Embryonic facial prominence (tissue), 1 donor: Measurements from ENCODE around the gene SLC12A5.
"Not testable (repeated sequence)": the region's sequence is repeated elsewhere in the genome, so short reads cannot be mapped to it uniquely, and the experiment has no call there.

Experiments used
- DNase-seq: peaks from one replicate; pipeline ENCODE4 v3.0.0-alpha.2; 2016; ENCODE audit errors: extremely low spot score

The SLC12A5 gene

DNA sequence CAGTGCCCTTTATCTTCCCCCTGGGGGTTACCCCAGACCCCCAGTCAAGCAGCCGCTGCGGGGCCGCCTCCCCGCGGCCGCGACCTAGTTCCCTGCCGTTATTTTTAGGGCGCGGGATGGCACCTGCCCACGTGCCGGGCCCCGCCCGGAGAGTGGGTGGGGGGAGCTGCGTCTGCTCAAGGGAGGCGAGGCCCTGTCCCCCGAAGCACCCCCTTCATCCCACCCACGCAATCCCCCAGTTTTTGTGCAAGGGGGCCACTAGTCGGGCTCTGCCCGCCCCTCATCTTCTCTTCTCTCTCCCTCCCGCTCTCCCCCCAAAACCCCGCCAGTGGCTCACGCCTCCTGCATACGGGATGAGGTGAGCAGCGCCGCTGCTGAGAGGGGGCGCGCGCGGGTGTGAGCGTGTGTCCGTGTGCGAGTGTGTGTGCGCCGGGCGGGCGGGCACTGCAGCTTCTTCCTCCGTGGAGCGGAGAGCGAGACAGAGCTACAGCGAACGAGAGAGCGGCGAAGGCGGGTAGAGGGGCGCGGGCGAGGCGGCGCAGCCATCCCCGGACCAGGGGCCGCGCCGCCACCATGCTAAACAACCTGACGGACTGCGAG, at the start of gene SLC12A5:
Gene SLC12A5 (plus strand): TSS at position 444 of the 600 bp plus-strand sequence. CDS start 130 bp downstream, at position 574.
- no peak for DNase-seq

DNA sequence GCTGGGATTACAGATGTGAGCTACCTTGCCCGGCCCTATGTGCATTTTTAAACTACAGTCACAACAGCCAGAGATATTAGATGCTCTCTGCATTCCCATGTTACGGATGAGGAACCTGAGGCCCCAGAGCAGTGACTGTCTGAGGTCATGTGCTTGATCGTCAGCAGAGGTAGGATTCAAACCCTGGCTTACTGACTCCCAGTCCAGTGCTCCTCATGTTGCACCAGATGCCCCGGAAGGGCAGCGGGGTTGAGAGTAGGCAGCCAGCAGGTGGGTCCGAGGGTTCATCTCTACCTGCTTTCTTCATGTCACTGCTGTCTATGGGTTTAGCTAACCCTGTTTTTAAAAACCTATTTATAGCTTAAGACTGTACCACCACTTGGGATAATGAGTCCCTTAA, 47.8 kb upstream of the SLC12A5 start:
- no peak for DNase-seq

DNA sequence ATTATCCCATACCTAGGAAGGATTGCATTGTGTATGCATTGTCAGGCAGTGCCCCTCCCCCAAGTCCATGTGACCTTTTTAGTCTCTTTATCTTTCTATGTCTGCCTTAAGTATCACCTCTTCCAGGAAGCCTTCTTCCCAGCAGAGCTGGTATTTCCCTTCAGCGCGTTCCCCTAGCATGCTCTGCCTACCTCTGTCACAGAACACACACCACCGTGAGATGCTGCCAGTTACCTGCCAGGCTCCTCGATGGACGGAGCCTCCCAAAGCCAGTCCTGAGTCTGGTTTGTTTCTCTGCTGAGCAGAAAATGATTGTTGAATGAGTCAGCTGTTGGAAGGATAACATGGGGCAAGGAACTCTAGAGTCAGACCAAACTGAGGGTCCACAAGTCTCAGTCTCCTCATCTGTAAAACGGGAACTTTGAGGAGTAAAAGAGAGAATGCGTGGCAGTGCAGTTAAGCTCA, 45.7 kb upstream of the SLC12A5 start:
- DNase-seq = no peak

DNA sequence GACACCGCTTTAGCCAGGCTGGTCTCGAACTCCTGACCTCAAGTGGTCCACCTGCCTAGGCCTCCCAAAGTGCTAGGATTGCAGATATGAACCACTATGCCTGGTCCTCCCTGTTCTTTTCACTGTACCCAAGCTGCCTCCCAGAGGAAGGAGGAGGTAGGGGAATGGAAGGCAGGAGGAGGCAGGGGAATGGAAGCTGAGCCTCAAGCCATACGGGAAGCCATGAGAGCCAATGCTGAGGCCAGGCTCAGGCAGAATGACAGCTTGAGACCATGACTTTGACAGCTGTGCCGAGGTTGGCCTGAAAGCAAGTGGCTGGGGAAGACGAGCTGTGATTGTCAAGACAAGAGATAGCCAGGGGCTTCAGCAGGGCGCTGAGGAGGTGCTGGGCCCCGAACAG, 43.4 kb upstream of the SLC12A5 start:
- no peak for DNase-seq

- DNase-seq = no peak
Measured at GRCh38 chr20:45987108-45987780, 41.8 kb upstream of the SLC12A5 start.

- not testable (repeated sequence) for DNase-seq
Measured at GRCh38 chr20:45988830-45989229, 40.2 kb upstream of the SLC12A5 start.

- DNase-seq = no peak
Measured at GRCh38 chr20:45991616-45992015, 37.4 kb upstream of the SLC12A5 start.

GRCh38 chr20:45993197-45993951, 35.6 kb upstream of the SLC12A5 start:
- no peak for DNase-seq

GRCh38 chr20:45994761-45995493, 34.1 kb upstream of the SLC12A5 start:
- DNase-seq = no peak

- not testable (repeated sequence) for DNase-seq
Measured at GRCh38 chr20:45995495-45996097, 33.4 kb upstream of the SLC12A5 start.

DNA sequence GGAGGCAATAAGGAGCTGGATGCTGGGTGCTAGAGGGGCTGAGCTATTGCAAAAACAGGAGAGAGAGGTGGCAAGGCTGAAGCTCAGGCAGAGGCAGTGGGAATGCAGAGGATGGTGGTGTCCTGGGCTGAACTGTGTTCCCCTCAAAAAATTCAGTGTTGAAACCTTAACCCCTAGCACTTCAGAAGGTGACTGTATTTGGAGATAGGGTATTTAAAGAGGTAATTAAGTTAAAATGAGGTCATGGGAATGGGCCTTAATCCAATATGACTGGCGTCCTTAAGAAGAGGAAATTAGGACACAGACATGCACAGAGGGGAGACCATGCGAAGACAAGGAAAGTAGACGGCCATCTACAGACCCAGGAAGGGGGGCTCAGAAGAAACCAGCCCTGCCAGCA, 31.8 kb upstream of the SLC12A5 start:
- no peak for DNase-seq

- DNase-seq = no peak
Measured at GRCh38 chr20:45998337-45998736, 30.7 kb upstream of the SLC12A5 start.

DNA sequence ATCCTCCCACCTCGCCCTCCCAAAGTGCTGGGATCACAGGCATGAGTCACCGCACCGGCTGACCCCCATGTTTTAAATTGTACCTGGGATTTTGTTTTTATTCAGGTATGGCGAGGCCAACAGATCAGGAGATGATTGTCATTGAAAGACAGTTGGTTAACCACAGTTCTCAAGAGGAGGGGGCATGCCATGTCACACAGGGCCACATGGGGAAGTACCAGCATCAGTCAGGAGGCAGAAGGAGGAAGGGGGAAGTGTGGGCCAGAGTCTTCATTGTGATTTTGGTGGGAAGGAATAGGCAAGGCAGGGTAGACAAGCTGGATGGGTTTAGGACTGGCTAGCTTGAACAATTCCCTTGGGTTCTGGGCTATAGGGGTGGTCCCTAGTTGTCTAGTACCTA, 30.3 kb upstream of the SLC12A5 start:
- no peak for DNase-seq

- DNase-seq = no peak
Measured at GRCh38 chr20:45999557-46000261, 29.3 kb upstream of the SLC12A5 start.

DNA sequence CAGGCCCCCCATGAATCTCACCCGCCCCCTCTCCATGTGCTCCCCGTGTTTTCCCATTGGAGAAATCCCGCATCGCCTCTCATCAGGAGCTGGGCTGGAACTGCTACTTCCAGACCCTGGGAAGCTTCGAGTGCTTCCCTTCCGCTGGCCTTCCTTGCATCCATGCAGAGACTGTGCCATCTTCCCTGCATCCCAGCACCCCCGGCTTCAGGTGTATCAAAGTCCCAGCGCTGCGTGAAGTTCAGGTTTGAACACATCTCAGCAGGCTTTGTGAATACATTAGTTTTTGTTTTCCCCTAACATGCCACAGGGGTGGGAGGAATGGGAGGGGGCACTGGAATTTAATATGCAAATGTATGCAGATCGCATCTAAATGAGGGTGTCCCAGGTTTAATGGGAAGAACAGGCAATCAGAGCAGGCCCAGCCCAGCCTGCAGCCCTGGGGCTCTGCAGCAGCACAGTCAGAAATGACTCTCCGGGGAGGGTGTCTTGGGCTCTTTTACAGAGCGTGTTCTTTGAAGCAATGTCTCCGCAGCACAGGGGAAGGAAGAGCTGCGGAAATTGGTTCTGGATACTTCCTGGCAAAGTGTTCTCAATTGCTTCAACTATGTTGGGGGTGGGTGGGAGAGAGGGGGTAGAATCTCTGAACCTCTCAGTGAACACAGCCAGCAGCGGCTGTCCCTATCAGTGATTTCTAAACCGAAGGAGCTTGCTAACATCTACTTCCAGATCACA, 28.6 kb upstream of the SLC12A5 start:
- DNase-seq = no peak

GRCh38 chr20:46001498-46001897, 27.5 kb upstream of the SLC12A5 start:
- DNase-seq = no peak

GRCh38 chr20:46002008-46002407, 27.0 kb upstream of the SLC12A5 start:
- DNase-seq = no peak

GRCh38 chr20:46004187-46004586, 24.8 kb upstream of the SLC12A5 start:
- DNase-seq = no peak

DNA sequence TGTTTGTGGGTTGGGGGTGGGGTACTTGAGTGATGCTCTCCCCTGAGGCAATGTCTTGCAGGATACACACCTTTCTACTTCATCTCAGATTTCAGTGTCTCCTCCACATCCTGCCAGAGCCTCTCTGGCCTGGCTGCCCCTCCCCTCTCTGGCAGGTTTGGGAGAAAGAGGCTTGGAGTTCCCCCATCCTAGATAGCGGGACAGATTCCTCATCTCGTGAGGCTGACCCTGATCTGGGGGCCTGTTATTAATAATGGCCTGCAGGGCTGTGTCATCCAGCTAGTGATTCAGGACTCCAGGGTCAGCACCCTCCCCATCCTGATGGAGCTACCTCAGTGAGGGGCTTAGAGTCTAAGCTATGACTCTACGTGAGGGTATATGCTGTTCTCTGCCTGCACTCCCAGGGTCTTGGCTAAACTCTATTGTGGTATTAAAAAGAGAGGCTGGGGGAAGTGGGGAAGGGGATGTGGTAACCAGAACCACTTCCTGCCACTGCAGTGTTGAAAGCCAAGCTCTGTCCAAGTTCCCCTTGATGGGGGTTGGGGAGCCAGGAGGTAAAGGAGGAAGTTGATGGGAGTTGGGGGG, 24.0 kb upstream of the SLC12A5 start:
- DNase-seq = no peak
